HUES48 (cell line): ENCODE results near the gene IRF7.

Source experiments
- H3K27ac ChIP-seq: one replicate; pipeline ENCODE4 v1.7.0; 2013; ENCODE audit warnings: low read depth, low read length, inconsistent platforms
- H3K27me3 ChIP-seq: 2 replicates; pipeline ENCODE4 v1.6.1; 2013; ENCODE audit warnings: mild to moderate bottlenecking, low read length; ENCODE audit not compliant: control insufficient read depth, insufficient read depth
- H3K36me3 ChIP-seq: 2 replicates; pipeline ENCODE4 v1.6.1; 2013; ENCODE audit warnings: low read length; ENCODE audit not compliant: control insufficient read depth, insufficient read depth
- H3K4me1 ChIP-seq: 2 replicates; pipeline ENCODE4 v1.6.1; 2013; ENCODE audit warnings: mild to moderate bottlenecking, low read length; ENCODE audit not compliant: control insufficient read depth, insufficient read depth
- H3K4me3 ChIP-seq: 2 replicates; pipeline ENCODE4 v1.5.1; 2013; ENCODE audit warnings: mild to moderate bottlenecking, low read depth, low read length
- H3K9ac ChIP-seq: 2 replicates; pipeline ENCODE4 v1.6.1; 2013; ENCODE audit warnings: mild to moderate bottlenecking, low read depth, low read length, moderate library complexity
- H3K9me3 ChIP-seq: 2 replicates; pipeline ENCODE4 v1.6.1; 2013; ENCODE audit warnings: low read length; ENCODE audit not compliant: control insufficient read depth, insufficient read depth

Gene IRF7

DNA sequence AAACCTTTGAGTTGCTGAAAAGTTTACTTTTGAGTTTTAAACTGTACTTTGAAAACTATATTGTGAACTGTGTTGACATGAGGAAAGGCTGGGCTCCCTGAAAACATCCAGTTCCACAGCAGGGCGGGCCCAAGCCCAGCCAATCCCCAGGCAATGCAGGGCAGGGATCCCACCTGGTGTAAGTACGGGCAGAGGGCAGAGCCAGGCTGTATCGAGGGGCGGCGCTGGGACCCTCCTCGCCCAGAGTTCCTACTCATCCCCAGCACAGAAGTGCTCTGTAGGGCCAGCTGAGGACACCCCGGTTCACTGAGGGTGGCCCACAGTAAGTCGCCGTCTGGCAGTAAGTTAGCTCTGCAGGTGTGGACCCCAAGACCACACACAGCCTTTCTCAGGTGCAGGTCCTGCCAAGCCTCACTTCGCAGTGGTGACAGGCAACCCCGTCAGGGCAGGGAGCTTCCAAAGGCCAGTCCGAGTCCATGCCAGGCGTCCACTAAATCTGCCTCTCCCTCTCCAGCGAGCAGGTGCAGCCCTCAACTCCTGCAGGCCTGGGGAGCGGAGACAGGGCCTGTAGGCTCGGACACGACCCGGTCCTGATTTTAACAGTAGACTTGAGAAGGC, 48.6 kb downstream of the IRF7 start:
- Histone ChIP-seq H3K4me3 (peak overlapping the region; percentile 64; the same call in 1 of the 2 replicates), H3K27me3 (no peaks in the 10 kb centered on the region; the same call in 1 of the 2 replicates), H3K36me3 (peaks cover 15% of the 10 kb centered on the region), H3K9me3 (no peaks in the 10 kb centered on the region), H3K9ac (no peak overlapping the region), H3K4me1 (peaks cover 9% of the 10 kb centered on the region), H3K27ac (no peak overlapping the region)

GRCh38 chr11:565921-566509, 49.7 kb downstream of the IRF7 start:
- Histone ChIP-seq H3K27ac (peak overlapping the region; percentile 26), H3K4me3 (no peak overlapping the region), H3K9ac (no peak overlapping the region), H3K4me1 (peaks cover 4% of the 10 kb centered on the region), H3K27me3 (no peaks in the 10 kb centered on the region; the same call in 1 of the 2 replicates), H3K36me3 (peaks cover 15% of the 10 kb centered on the region), H3K9me3 (no peaks in the 10 kb centered on the region)

DNA sequence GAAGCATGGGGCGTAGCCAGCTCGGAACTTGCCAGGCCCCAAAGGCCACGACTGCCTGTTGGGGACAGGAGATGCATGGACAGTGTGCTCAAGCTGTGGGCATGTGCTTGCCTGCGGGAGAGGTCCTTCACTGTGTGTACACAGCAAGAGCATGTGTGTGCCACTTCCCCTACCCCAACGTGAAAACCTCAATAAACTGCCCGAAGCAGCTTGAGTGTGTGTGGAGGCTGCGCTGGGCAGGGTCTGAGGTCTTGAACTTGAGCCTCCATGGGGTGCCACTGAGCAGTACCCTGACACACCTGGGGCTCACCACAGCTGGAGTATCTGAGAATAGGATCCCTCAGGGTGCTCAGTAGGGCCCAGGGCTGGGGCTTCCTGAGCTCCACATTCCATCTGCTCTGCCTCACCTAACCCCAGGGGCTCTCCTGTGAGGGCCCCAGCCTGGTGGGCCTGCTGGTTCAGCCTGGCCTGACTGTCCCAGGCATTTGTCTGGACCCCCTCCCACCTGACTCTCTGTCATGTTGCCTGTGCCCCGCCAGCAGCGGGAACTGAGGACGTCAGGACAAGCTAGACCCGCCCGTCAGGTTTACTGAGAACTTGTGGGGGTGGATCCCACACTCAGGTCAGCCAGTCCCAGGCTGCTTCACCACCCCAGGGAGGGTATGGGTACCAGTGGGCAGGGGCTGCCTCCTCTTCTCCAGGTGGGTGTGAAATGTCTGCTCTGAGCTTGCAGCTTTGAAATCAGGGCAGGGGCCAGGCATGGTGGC, 51.8 kb downstream of the IRF7 start:
- H3K36me3 ChIP-seq = peaks cover 15% of the 10 kb centered on the region
- no peaks in the 10 kb centered on the region for H3K27me3 ChIP-seq
- H3K4me1 ChIP-seq = peaks cover 10% of the 10 kb centered on the region
- H3K9me3 ChIP-seq = no peaks in the 10 kb centered on the region
- no peak overlapping the region for H3K27ac ChIP-seq
- H3K9ac ChIP-seq = no peak overlapping the region
- H3K4me3 ChIP-seq = no peak overlapping the region

- Histone ChIP-seq H3K36me3 (peaks cover 15% of the 10 kb centered on the region), H3K27me3 (no peaks in the 10 kb centered on the region), H3K4me3 (no peak overlapping the region), H3K4me1 (peaks cover 10% of the 10 kb centered on the region), H3K27ac (no peak overlapping the region), H3K9me3 (no peaks in the 10 kb centered on the region), H3K9ac (no peak overlapping the region)
Observed at GRCh38 chr11:563066-563811, 52.5 kb downstream of the IRF7 start.
